ENCODE data around the gene CLCA1.

GRCh38 chr1:86453664-86454063 is 15.1 kb upstream of the CLCA1 start:
- no peak for TF ChIP-seq POLR2A (IDR thresholded peaks at IDR 0.05)
- TF ChIP-seq, protein P1, sequence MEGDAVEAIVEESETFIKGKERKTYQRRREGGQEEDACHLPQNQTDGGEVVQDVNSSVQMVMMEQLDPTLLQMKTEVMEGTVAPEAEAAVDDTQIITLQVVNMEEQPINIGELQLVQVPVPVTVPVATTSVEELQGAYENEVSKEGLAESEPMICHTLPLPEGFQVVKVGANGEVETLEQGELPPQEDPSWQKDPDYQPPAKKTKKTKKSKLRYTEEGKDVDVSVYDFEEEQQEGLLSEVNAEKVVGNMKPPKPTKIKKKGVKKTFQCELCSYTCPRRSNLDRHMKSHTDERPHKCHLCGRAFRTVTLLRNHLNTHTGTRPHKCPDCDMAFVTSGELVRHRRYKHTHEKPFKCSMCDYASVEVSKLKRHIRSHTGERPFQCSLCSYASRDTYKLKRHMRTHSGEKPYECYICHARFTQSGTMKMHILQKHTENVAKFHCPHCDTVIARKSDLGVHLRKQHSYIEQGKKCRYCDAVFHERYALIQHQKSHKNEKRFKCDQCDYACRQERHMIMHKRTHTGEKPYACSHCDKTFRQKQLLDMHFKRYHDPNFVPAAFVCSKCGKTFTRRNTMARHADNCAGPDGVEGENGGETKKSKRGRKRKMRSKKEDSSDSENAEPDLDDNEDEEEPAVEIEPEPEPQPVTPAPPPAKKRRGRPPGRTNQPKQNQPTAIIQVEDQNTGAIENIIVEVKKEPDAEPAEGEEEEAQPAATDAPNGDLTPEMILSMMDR (IDR thresholded peaks at IDR 0.05), result no peak
